PC-9 (cell line): ENCODE data around the gene YLPM1. TPM values are rescaled to one million over a fixed set of nuclear protein-coding genes. Genes with fewer than 3 reads are reported as not detected.

Experiments
- BruUV-seq: library from RNA; stranded (reverse); fragments of 400-500 nt; replicated peaks from 2 replicates; lab custom pipeline; 2021; lab: Mats Ljungman, UMichigan
- CTCF ChIA-PET: fragments of 300-600 bp; sonication (Branson Sonifier 250); formaldehyde crosslinking; loops from one replicate; lab custom pipeline; 2022; ENCODE audit warnings: antibody characterized with exemption; lab: Charles Lee
- POLR2A ChIA-PET: fragments of 300-600 bp; sonication (Branson Sonifier 250); formaldehyde crosslinking; loops from one replicate; lab custom pipeline; 2022; ENCODE audit warnings: antibody characterized with exemption; ENCODE audit not compliant: unreplicated experiment; lab: Charles Lee
- DNase-seq, 2 experiments: peaks; one replicate each; pipeline versions ENCODE4 v3.0.0 to v3.0.0-alpha.2; 2015 to 2022; ENCODE audit warnings: mixed read lengths in 1 of 2
- H2AFZ ChIP-seq: fragments of 200-600 bp; sonication (generic); 2 replicates; pipeline ENCODE4 v1.8.1; 2017; ENCODE audit warnings: antibody characterized with exemption
- H3F3A ChIP-seq: fragments of 200-600 bp; sonication (generic); 2 replicates; pipeline ENCODE4 v1.8.1; 2017; ENCODE audit warnings: antibody characterized with exemption, mild to moderate bottlenecking, low read depth; ENCODE audit not compliant: insufficient read depth
- H3K27ac ChIP-seq: fragments of 200-600 bp; sonication (generic); 2 replicates; pipeline ENCODE4 v1.6.1; 2016; ENCODE audit warnings: mixed run types
- H3K27me3 ChIP-seq: fragments of 200-600 bp; sonication (generic); 2 replicates; pipeline ENCODE4 v1.6.1; 2016; ENCODE audit warnings: low read depth, mixed run types; ENCODE audit not compliant: insufficient read depth
- H3K36me3 ChIP-seq: fragments of 200-600 bp; sonication (generic); 2 replicates; pipeline ENCODE4 v1.6.1; 2016; ENCODE audit warnings: low read depth, mixed run types
- H3K4me1 ChIP-seq: fragments of 200-600 bp; sonication (generic); replicated peaks from 2 replicates; pipeline ENCODE4 v1.6.1; 2016; ENCODE audit warnings: mixed run types; ENCODE audit not compliant: insufficient read depth
- H3K4me2 ChIP-seq: fragments of 200-600 bp; sonication (generic); 2 replicates; pipeline ENCODE4 v1.6.1; 2017; ENCODE audit warnings: mixed run types
- H3K4me3 ChIP-seq: fragments of 200-600 bp; sonication (generic); 2 replicates; pipeline ENCODE4 v1.6.1; 2016; ENCODE audit warnings: mixed run types
- H3K79me2 ChIP-seq: fragments of 200-600 bp; sonication (generic); 2 replicates; pipeline ENCODE4 v1.6.1; 2017; ENCODE audit warnings: low read depth, mixed run types
- H3K9me2 ChIP-seq: fragments of 200-600 bp; sonication (generic); 2 replicates; pipeline ENCODE4 v1.8.1; 2017; ENCODE audit warnings: mild to moderate bottlenecking; ENCODE audit not compliant: insufficient read depth
- H3K9me3 ChIP-seq: fragments of 200-600 bp; sonication (generic); 2 replicates; pipeline ENCODE4 v1.8.1; 2016; ENCODE audit warnings: low read depth; ENCODE audit not compliant: insufficient read depth
- H4K20me1 ChIP-seq: fragments of 200-600 bp; sonication (generic); 2 replicates; pipeline ENCODE4 v1.8.1; 2017; ENCODE audit not compliant: insufficient read depth
- CTCF ChIP-seq: fragments of 200-600 bp; sonication (generic); conservative IDR thresholded peaks from 2 replicates; pipeline ENCODE4 v1.6.1; 2017; ENCODE audit warnings: mixed run types, antibody characterized with exemption, mild to moderate bottlenecking, moderate library complexity
- EZH2 ChIP-seq: fragments of 200-600 bp; sonication (generic); IDR thresholded peaks from 2 replicates; pipeline ENCODE4 v1.8.0; 2017; ENCODE audit warnings: antibody characterized with exemption, low read depth
- intact Hi-C: fragments of 100-400 bp; cut with micrococcal nuclease; formaldehyde crosslinking; loops from one replicate; pipeline ENCODE4 v1.10.0; 2022; ENCODE audit not compliant: unreplicated experiment
- total RNA-seq: library from RNA; stranded (reverse); gene quantifications from 2 replicates; pipeline ENCODE4 v1.2.3, GENCODE V29; 2021

YLPM1 gene
- total RNA-seq, 1 experiment from 2014 or later, result 170 TPM

- POLR2A ChIA-PET, result no interaction called here
Measured at GRCh38 chr14:74863274-74863673, 100.2 kb downstream of the YLPM1 start.

DNA sequence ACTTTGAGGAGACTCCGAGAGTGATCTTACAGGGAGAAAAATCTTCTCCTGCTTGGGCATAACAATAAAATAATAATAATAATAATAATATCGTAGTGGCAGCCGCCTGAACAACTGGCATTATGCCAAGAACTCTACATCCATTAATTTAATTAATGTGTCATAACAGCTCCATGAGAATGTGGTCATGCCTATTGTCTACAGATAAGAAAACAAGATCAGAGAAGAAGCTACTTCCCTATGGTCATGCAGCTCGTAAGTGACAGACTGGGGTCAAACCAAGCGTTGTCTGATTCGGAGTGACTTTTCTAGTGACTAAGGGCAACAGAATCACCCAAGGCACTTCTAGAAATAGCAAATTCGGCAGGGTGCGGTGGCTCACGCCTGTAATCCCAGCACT lies 101.1 kb downstream of the YLPM1 start:
- Histone ChIP-seq H3F3A (peaks cover 21% of the 10 kb centered on the region; the same call in 1 of the 2 replicates), H3K27ac (no peak overlapping the region), H3K36me3 (no peaks in the 10 kb centered on the region), H3K27me3 (peaks cover 18% of the 10 kb centered on the region), H3K4me3 (no peak overlapping the region), H3K9me2 (no peaks in the 10 kb centered on the region), H3K4me1 (no peaks in the 10 kb centered on the region), H3K9me3 (no peaks in the 10 kb centered on the region), H2AFZ (no peak overlapping the region), H4K20me1 (no peaks in the 10 kb centered on the region), H3K79me2 (no peaks in the 10 kb centered on the region), H3K4me2 (no peak overlapping the region)
- intact Hi-C loops, result no loop called here
- ChIA-PET POLR2A (no interaction called here), CTCF (interaction anchor here (1.6 to 8.0 kb wide), 2 partner anchors 9 to 42 kb away, joined by 4 to 128 read pairs; no protein-coding TSS in a partner anchor)
- BruUV-seq, result no TSS peak
- DNase-seq, result no peak
- TF ChIP-seq CTCF, result no peak
- no peak for TF ChIP-seq EZH2

More at GRCh38 chr14:74863274-74863673, 100.2 kb downstream of the YLPM1 start:
- Histone ChIP-seq H3K36me3 (no peaks in the 10 kb centered on the region), H3K27me3 (peaks cover 18% of the 10 kb centered on the region), H3K27ac (no peak overlapping the region), H3K9me3 (no peaks in the 10 kb centered on the region), H3F3A (peaks cover 24% of the 10 kb centered on the region; the same call in 1 of the 2 replicates), H3K4me3 (no peak overlapping the region), H3K79me2 (no peaks in the 10 kb centered on the region), H2AFZ (no peak overlapping the region), H3K9me2 (no peaks in the 10 kb centered on the region), H4K20me1 (no peaks in the 10 kb centered on the region), H3K4me2 (no peak overlapping the region), H3K4me1 (no peaks in the 10 kb centered on the region)
- intact Hi-C loops, result no loop called here
- no TSS peak for BruUV-seq
- TF ChIP-seq CTCF (no peak), EZH2 (no peak)
- CTCF ChIA-PET, result interaction anchor here (0.8 to 8.0 kb wide), 4 partner anchors 14 to 255 kb away, joined by 3 to 128 read pairs (median 14); no protein-coding TSS in a partner anchor
- no peak for DNase-seq

GRCh38 chr14:74865156-74865555 lies 102.0 kb downstream of the YLPM1 start:
- H3K9me2 ChIP-seq, result no peaks in the 10 kb centered on the region
- H3K27me3 ChIP-seq, result peaks cover 18% of the 10 kb centered on the region
- H3K9me3 ChIP-seq, result no peaks in the 10 kb centered on the region
- BruUV-seq, result no TSS peak
- H3K4me3 ChIP-seq, result no peak overlapping the region
- no peak overlapping the region for H3K27ac ChIP-seq
- POLR2A ChIA-PET, result no interaction called here
- CTCF ChIA-PET, result interaction anchor here (0.7 to 8.0 kb wide), 3 partner anchors 10 to 41 kb away, joined by 4 to 128 read pairs (median 9); no protein-coding TSS in a partner anchor
- H3K36me3 ChIP-seq, result no peaks in the 10 kb centered on the region
- H3K4me2 ChIP-seq, result no peak overlapping the region
- intact Hi-C loops, result no loop called here
- TF ChIP-seq CTCF (no peak), EZH2 (no peak)
- H3K79me2 ChIP-seq, result no peaks in the 10 kb centered on the region
- H2AFZ ChIP-seq, result no peak overlapping the region
- no peaks in the 10 kb centered on the region for H3K4me1 ChIP-seq
- peaks cover 11% of the 10 kb centered on the region; the same call in 1 of the 2 replicates for H3F3A ChIP-seq
- no peaks in the 10 kb centered on the region for H4K20me1 ChIP-seq
- DNase-seq, result no peak
